ENCODE measurements around the gene KRTAP5-9. TPM values are rescaled to one million over a fixed set of nuclear protein-coding genes. Genes with fewer than 3 reads are reported as not detected.

Gene KRTAP5-9
- total RNA-seq, 6 donors from 2014 or later = 0.24 to 0.26 TPM; not detected in 4

Small RNAs within 50 kb of the gene (small RNA-seq; reads per million reads assigned to genes)
- gene AP000867.1 = 0 reads per million in 4 donors
- gene KRTAP5-14P = 0 reads per million in 4 donors

Other genes with a start within 250 kb of the KRTAP5-9 start
- gene DHCR7, start 100.0 kb upstream of the KRTAP5-9 start, total RNA-seq = 10 to 100 TPM in 5 of 6 donors, 1 to 10 TPM in 1; 5.2 to 96.1 (median 66.4) TPM
- 100 to 1,000 TPM in 2 of 6 donors, 10 to 100 TPM in 4; 46.8 to 248 (median 79.5) TPM for gene NADSYN1, start 95.2 kb upstream of the KRTAP5-9 start, total RNA-seq
- under 1 TPM in 2 of 6 donors, not detected in 4; 0.20 to 0.98 TPM for gene KRTAP5-7, start 21.2 kb upstream of the KRTAP5-9 start, total RNA-seq
- 1 to 10 TPM in 1 of 6 donors, under 1 TPM in 3, not detected in 2; 0.23 to 7.3 (median 0.71) TPM for gene KRTAP5-8, start 10.4 kb upstream of the KRTAP5-9 start, total RNA-seq
- gene KRTAP5-10, start 17.1 kb downstream of the KRTAP5-9 start, total RNA-seq = under 1 TPM in 1 of 6 donors, not detected in 5; 0.34 TPM
- gene KRTAP5-11, start 34.5 kb downstream of the KRTAP5-9 start, total RNA-seq = not detected

All from upper lobe of left lung (tissue), 6 donors.